Measurements from ENCODE around the gene ENTPD2.
A peak's percentile ranks its signal among the peaks of the same experiment; 100 is the strongest.

Gene ENTPD2

GRCh38 chr9:137030006-137030405 is 23.9 kb downstream of the ENTPD2 start:
- DNase-seq (ENCODE audit: low spot score), result no peak

GRCh38 chr9:137029058-137029936 is 24.6 kb downstream of the ENTPD2 start:
- peak; percentile 84 for DNase-seq (ENCODE audit: low spot score)

- DNase-seq (ENCODE audit: low spot score), result peak; percentile 85
These were observed 25.4 kb downstream of the ENTPD2 start for GRCh38 chr9:137028263-137029057.

- DNase-seq (ENCODE audit: low spot score), result peak; percentile 58
These were observed 26.2 kb downstream of the ENTPD2 start, which contains the start of gene ABCA2 for GRCh38 chr9:137027369-137028262. ABCA2 (minus strand) TSS chr9:137028237; CDS start chr9:137028140, 97 bp downstream.

GRCh38 chr9:137026828-137027227 is 27.0 kb downstream of the ENTPD2 start:
- no peak for DNase-seq (ENCODE audit: low spot score)

GRCh38 chr9:137026384-137026783 is 27.5 kb downstream of the ENTPD2 start:
- no peak for DNase-seq (ENCODE audit: low spot score)

GRCh38 chr9:137025517-137025966 is 28.3 kb downstream of the ENTPD2 start:
- DNase-seq (ENCODE audit: low spot score), result no peak

- no peak for DNase-seq (ENCODE audit: low spot score)
These were observed 30.3 kb downstream of the ENTPD2 start for GRCh38 chr9:137023583-137023991.

GRCh38 chr9:137023157-137023556 is 30.7 kb downstream of the ENTPD2 start:
- DNase-seq (ENCODE audit: low spot score), result no peak

GRCh38 chr9:137022662-137023008 is 31.2 kb downstream of the ENTPD2 start:
- DNase-seq (ENCODE audit: low spot score), result no peak

GRCh38 chr9:137021979-137022661 is 31.7 kb downstream of the ENTPD2 start:
- peak; percentile 84 for DNase-seq (ENCODE audit: low spot score)

GRCh38 chr9:137021568-137021978 is 32.3 kb downstream of the ENTPD2 start:
- no peak for DNase-seq (ENCODE audit: low spot score)

GRCh38 chr9:137020771-137021567 is 32.9 kb downstream of the ENTPD2 start:
- no peak for DNase-seq (ENCODE audit: low spot score)

- DNase-seq (ENCODE audit: low spot score), result no peak
These were observed 33.8 kb downstream of the ENTPD2 start for GRCh38 chr9:137019891-137020683.

- no peak for DNase-seq (ENCODE audit: low spot score)
These were observed 34.9 kb downstream of the ENTPD2 start for GRCh38 chr9:137018761-137019559.

GRCh38 chr9:137017791-137018497 is 35.9 kb downstream of the ENTPD2 start:
- DNase-seq (ENCODE audit: low spot score), result no peak

GRCh38 chr9:137017071-137017470 is 36.8 kb downstream of the ENTPD2 start:
- DNase-seq (ENCODE audit: low spot score), result no peak

- DNase-seq (ENCODE audit: low spot score), result no peak
These were observed 37.4 kb downstream of the ENTPD2 start for GRCh38 chr9:137016436-137016835.

Measured in AG08396 (cell line).